Kidney (tissue), 14 donors: ENCODE results near the gene MX2. TPM values are rescaled to one million over a fixed set of nuclear protein-coding genes. Genes with fewer than 3 reads are reported as not detected.
A peak's percentile ranks its signal among the peaks of the same experiment; 100 is the strongest.
"Not testable (repeated sequence)": the region's sequence is repeated elsewhere in the genome, so short reads cannot be mapped to it uniquely, and the experiment has no call there.

ENCODE experiments used
- DNase-seq, 5 donors: peaks; one replicate each; pipeline ENCODE4 v3.0.0-alpha.2; 2013 to 2020
- FAIRE-seq: peaks from 2 replicates; lab custom pipeline; 2012; peaks lifted over from hg19 to GRCh38; lab: Jason Lieb, UNC
- H3K27ac ChIP-seq, 2 donors: one replicate each; pipeline ENCODE4 v1.7.0; 2013; ENCODE audit warnings: low read depth in 2 of 2, low read length in 2 of 2, inconsistent platforms in 1 of 2
- H3K27me3 ChIP-seq: one replicate; pipeline ENCODE4 v1.7.1; 2013; ENCODE audit warnings: low read length, inconsistent platforms; ENCODE audit not compliant: control insufficient read depth, insufficient read depth
- H3K36me3 ChIP-seq, 3 donors: one replicate each; pipeline versions ENCODE4 v1.7.0 to v1.7.1; 2013; ENCODE audit warnings: low read length in 3 of 3, control low read depth in 1 of 3, inconsistent platforms in 1 of 3; ENCODE audit not compliant: insufficient read depth in 3 of 3, control insufficient read depth in 2 of 3
- H3K4me1 ChIP-seq, 3 donors: one replicate each; pipeline versions ENCODE4 v1.7.0 to v1.7.1; 2013; ENCODE audit warnings: low read length in 3 of 3, inconsistent platforms in 1 of 3, low read depth in 1 of 3; ENCODE audit not compliant: control insufficient read depth in 2 of 3, insufficient read depth in 2 of 3
- H3K4me3 ChIP-seq, 3 donors: one replicate each; pipeline versions ENCODE4 v1.7.0 to v1.8.1; 2013; ENCODE audit warnings: low read length in 3 of 3, control low read depth in 1 of 3, inconsistent platforms in 1 of 3
- H3K9ac ChIP-seq, 3 donors: one replicate each; pipeline versions ENCODE4 v1.7.0 to v1.7.1; 2013; ENCODE audit warnings: low read length in 3 of 3, control low read depth in 1 of 3, inconsistent platforms in 1 of 3
- H3K9me3 ChIP-seq, 3 donors: one replicate each; pipeline versions ENCODE4 v1.7.0 to v1.7.1; 2013; ENCODE audit warnings: low read length in 3 of 3, control low read depth in 1 of 3, inconsistent platforms in 1 of 3; ENCODE audit not compliant: control insufficient read depth in 2 of 3, insufficient read depth in 1 of 3
- intact Hi-C: fragments of 100-400 bp; cut with DNase I; formaldehyde crosslinking; loops from one replicate; pipeline ENCODE4 v1.11.1; 2022
- polyA plus RNA-seq: library from polyadenylated mRNA; stranded (reverse); fragments of 350-450 nt; fragmentation: Illumina TruSeq; extraction: RNeasy Lipid Tissue Mini Kit (QIAGEN cat#74804); gene quantifications from one replicate; pipeline ENCODE4 v1.2.3, GENCODE V29; 2014; ENCODE audit warnings: low read depth, low replicate concordance; ENCODE audit not compliant: insufficient read depth
- total RNA-seq: library from RNA; stranded (reverse); fragmentation: NEBNext Ultra II Directional; extraction: Animal tissue kit (Norgen Biotek cat#: 25700); gene quantifications from one replicate; pipeline ENCODE4 v1.2.1, GENCODE V29; 2021
- TF ChIP-seq, protein P1 (sequence below): IDR thresholded peaks from 3 replicates; pipeline ENCODE4 v1.5.1; 2012; ENCODE audit warnings: mild to moderate bottlenecking, moderate library complexity, borderline replicate concordance; ENCODE audit not compliant: insufficient read depth; ENCODE audit errors: extremely low read depth
- donor health status: control.
- donor health status: control.
- donor health status: control.
- donor health status: control.
- donor health status: control.
- donor health status: DM: yes; HTN: yes; CAD: no.
- donor health status: Normal renal cell carcinoma (clear cell type).

The MX2 gene
- total and polyA plus RNA-seq, 2 donors from 2014 or later: 4.3 to 11.7 TPM

DNA sequence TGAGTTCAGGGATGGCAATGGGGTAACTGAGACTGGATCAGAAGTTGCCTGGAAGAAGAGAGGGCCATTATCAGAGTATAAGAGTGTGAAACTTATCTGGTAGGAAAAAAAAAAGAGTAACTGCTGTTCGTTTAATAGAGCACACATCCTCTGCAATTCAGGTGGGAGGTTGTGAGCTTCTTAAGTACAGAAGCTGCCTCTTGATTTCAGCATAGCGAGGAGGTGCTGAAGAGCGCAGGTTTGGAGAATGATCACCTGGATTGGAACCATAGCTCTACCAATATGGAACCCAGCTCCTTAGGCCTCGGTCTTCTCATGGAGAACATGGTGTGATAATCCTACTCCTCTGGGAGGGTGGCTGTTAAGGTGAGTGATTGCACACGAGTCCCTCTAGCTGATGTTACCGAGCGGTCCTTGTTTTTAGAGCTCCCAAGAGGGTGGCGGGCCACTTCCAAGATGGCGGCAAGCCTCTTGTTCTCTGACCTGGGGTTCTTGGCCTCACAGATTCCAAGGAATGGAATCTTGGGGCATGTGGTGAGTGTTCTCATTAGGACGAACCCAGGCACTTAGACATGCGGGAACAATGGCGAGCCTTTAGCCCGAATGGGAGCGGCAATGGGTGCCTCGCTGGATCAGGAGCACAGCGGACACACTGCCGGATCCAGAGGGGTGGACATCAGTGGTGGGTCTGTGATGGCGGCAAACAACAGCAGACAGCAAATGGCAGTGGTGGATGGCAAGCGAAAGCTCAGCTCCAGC is 60.9 kb downstream of the MX2 start:
- no peaks in the 10 kb centered on the region for H3K27me3 ChIP-seq
- H3K4me1 ChIP-seq: peaks cover 0 to 12% (median 4%) of the 10 kb centered on the region in 3 donors
- H3K4me3 ChIP-seq: no peak overlapping the region
- no peaks in the 10 kb centered on the region for H3K36me3 ChIP-seq
- TF ChIP-seq, protein P1, sequence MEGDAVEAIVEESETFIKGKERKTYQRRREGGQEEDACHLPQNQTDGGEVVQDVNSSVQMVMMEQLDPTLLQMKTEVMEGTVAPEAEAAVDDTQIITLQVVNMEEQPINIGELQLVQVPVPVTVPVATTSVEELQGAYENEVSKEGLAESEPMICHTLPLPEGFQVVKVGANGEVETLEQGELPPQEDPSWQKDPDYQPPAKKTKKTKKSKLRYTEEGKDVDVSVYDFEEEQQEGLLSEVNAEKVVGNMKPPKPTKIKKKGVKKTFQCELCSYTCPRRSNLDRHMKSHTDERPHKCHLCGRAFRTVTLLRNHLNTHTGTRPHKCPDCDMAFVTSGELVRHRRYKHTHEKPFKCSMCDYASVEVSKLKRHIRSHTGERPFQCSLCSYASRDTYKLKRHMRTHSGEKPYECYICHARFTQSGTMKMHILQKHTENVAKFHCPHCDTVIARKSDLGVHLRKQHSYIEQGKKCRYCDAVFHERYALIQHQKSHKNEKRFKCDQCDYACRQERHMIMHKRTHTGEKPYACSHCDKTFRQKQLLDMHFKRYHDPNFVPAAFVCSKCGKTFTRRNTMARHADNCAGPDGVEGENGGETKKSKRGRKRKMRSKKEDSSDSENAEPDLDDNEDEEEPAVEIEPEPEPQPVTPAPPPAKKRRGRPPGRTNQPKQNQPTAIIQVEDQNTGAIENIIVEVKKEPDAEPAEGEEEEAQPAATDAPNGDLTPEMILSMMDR: no peak
- FAIRE-seq (no peak), DNase-seq (no peak)
- H3K27ac ChIP-seq: no peak overlapping the region
- H3K9ac ChIP-seq: no peak overlapping the region
- H3K9me3 ChIP-seq: no peaks in the 10 kb centered on the region
- intact Hi-C loops: no loop called here

DNA sequence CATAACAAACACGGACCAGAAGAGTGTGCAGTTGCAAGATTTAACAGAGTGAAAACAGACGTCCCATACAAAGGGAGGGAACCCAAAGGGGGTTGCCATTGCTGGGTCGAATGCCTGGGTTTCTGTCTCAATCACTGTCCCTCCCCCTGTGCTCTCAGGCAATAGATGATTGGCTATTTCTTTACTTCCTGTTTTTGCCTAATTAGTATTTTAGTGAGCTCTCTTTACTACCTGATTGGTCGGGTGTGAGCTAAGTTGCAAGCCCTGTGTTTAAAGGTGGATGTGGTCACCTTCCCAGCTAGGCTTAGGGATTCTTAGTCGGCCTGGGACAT is 61.4 kb downstream of the MX2 start:
- H3K9ac ChIP-seq, H3K9me3 ChIP-seq, H3K36me3 ChIP-seq, H3K27ac ChIP-seq, H3K4me3 ChIP-seq, H3K27me3 ChIP-seq, FAIRE-seq, DNase-seq, intact Hi-C loops: not testable (repeated sequence)
- peaks cover 0 to 12% (median 4%) of the 10 kb centered on the region in 3 donors for H3K4me1 ChIP-seq

DNA sequence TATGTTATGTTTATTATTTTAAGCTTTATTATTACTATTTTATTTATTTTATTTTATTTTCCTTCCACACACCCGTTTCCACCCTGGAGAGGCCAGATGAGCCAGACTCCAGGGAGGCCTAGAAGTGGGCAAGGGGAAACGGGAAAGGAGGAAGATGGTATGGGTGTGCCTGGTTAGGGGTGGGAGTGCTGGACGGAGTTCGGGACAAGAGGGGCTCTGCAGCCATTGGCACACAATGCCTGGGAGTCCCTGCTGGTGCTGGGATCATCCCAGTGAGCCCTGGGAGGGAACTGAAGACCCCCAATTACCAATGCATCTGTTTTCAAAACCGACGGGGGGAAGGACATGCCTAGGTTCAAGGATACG is 63.7 kb downstream of the MX2 start:
- DNase-seq (no peak), FAIRE-seq (no peak)
- Histone ChIP-seq H3K9me3 (no peaks in the 10 kb centered on the region), H3K4me1 (peaks cover 0 to 12% (median 4%) of the 10 kb centered on the region in 3 donors), H3K4me3 (peak overlapping the region in 2 of 3 donors; percentile 81 to 84), H3K36me3 (no peaks in the 10 kb centered on the region), H3K27me3 (no peaks in the 10 kb centered on the region), H3K9ac (peak overlapping the region in 2 of 3 donors; percentile 69 to 94), H3K27ac (peak overlapping the region; percentile 43 to 77)
- intact Hi-C loops: no loop called here
- TF ChIP-seq, protein P1: no peak

DNA sequence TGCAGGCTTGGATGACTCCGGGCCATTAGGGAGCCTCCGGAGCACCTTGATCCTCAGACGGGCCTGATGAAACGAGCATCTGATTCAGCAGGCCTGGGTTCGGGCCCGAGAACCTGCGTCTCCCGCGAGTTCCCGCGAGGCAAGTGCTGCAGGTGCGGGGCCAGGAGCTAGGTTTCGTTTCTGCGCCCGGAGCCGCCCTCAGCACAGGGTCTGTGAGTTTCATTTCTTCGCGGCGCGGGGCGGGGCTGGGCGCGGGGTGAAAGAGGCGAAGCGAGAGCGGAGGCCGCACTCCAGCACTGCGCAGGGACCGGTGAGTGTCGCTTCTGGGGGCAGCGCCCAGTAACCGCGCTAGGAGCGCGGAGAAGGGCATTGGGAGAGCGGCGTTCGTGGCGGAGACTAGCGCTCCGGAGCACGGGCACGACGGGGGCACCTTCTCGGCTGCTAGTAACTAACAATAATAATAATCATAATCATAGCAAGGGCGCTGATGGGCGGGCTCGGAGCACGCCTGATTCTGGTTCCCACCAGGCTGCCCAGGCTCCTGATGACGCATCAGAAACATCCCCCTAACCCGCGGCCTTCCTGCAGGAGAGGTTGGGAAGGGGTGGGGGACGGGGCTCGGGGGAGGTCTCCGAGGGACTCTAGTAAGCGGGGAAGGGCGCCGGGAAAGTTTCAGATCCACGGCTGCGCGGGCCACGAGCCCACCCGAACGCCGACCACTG is 64.3 kb downstream of the MX2 start, which contains the start of gene MX1:
Gene MX1 (plus strand): TSS at position 286 of the 722 bp plus-strand sequence. CDS start 5,832 bp downstream, outside the sequence.
- intact Hi-C loops: no loop called here
- Histone ChIP-seq H3K9me3 (no peaks in the 10 kb centered on the region), H3K36me3 (no peaks in the 10 kb centered on the region), H3K27me3 (no peaks in the 10 kb centered on the region), H3K4me1 (peaks cover 0 to 12% (median 4%) of the 10 kb centered on the region in 3 donors), H3K27ac (peak within 1 kb of the TSS; percentile 43 to 77), H3K4me3 (peak within 1 kb of the TSS; percentile 48 to 84 (median 81)), H3K9ac (peak within 1 kb of the TSS in 2 of 3 donors; percentile 90 to 94)
- TF ChIP-seq, protein P1: no peak
- DNase-seq (peak; percentile 51 to 90 (median 65)), FAIRE-seq (no peak)
